ENCODE measurements around the gene NTRK3.

NTRK3 gene

DNA sequence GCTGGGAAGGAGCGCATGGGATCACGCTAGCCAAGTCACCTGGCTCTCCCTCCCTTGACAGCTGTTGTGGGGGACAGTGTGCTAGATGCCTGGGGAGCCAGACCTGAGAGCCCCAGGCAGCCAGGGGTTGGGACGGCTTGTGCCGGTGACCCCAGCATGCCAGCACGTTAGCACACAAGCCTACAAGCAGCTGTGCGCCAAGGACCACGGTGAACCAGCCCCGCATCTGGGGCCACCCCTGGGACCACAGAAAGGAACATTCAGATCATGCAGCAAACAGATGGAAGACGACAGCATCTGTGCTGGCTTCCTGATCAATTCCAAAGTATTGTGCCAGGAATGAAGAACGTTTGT lies 64.8 kb downstream of the NTRK3 start:
- Histone ChIP-seq H3K9me3 (ENCODE audit: severe bottlenecking) (no peaks in the 10 kb centered on the region), H3K4me1 (ENCODE audit: insufficient read depth, poor library complexity, severe bottlenecking) (no peaks in the 10 kb centered on the region), H3K4me3 (ENCODE audit: severe bottlenecking) (no peak overlapping the region), H3K27ac (ENCODE audit: poor library complexity, severe bottlenecking) (no peak overlapping the region), H3K27me3 (ENCODE audit: insufficient read depth, poor library complexity, severe bottlenecking) (peaks cover under 1% of the 10 kb centered on the region), H3K36me3 (ENCODE audit: low read depth) (no peaks in the 10 kb centered on the region)
- DNase-seq (ENCODE audit: low spot score) (no peak), ATAC-seq (ENCODE audit: low read depth) (no peak)
- TF ChIP-seq, protein P1, sequence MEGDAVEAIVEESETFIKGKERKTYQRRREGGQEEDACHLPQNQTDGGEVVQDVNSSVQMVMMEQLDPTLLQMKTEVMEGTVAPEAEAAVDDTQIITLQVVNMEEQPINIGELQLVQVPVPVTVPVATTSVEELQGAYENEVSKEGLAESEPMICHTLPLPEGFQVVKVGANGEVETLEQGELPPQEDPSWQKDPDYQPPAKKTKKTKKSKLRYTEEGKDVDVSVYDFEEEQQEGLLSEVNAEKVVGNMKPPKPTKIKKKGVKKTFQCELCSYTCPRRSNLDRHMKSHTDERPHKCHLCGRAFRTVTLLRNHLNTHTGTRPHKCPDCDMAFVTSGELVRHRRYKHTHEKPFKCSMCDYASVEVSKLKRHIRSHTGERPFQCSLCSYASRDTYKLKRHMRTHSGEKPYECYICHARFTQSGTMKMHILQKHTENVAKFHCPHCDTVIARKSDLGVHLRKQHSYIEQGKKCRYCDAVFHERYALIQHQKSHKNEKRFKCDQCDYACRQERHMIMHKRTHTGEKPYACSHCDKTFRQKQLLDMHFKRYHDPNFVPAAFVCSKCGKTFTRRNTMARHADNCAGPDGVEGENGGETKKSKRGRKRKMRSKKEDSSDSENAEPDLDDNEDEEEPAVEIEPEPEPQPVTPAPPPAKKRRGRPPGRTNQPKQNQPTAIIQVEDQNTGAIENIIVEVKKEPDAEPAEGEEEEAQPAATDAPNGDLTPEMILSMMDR (IDR thresholded peaks at IDR 0.05; ENCODE audit: poor library complexity, severe bottlenecking) = no peak

DNA sequence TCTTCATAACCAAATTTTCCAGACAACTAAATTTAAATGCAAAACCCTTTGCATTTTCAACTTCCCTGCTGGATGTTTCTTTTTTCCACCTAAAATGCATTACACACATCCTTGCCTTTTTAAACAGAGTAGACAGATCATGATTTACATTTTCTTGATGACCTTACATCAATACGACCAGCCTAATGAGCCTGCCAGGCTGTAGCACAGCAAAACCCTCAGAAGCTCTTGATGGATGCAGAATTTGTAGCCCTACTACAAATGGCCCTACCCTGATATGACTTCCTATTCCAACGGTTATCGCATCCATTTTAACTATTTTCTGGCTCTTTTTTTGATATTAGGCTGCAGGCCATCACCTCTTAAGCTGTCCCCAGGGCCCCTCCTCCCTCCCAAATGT lies 66.3 kb downstream of the NTRK3 start:
- DNase-seq (ENCODE audit: low spot score) (no peak), ATAC-seq (ENCODE audit: low read depth) (no peak)
- Histone ChIP-seq H3K4me3 (ENCODE audit: severe bottlenecking) (no peak overlapping the region), H3K4me1 (ENCODE audit: insufficient read depth, poor library complexity, severe bottlenecking) (no peaks in the 10 kb centered on the region), H3K9me3 (ENCODE audit: severe bottlenecking) (no peaks in the 10 kb centered on the region), H3K27ac (ENCODE audit: poor library complexity, severe bottlenecking) (no peak overlapping the region), H3K27me3 (ENCODE audit: insufficient read depth, poor library complexity, severe bottlenecking) (peaks cover 5% of the 10 kb centered on the region), H3K36me3 (ENCODE audit: low read depth) (no peaks in the 10 kb centered on the region)
- TF ChIP-seq, protein P1 (IDR thresholded peaks at IDR 0.05; ENCODE audit: poor library complexity, severe bottlenecking) = no peak

DNA sequence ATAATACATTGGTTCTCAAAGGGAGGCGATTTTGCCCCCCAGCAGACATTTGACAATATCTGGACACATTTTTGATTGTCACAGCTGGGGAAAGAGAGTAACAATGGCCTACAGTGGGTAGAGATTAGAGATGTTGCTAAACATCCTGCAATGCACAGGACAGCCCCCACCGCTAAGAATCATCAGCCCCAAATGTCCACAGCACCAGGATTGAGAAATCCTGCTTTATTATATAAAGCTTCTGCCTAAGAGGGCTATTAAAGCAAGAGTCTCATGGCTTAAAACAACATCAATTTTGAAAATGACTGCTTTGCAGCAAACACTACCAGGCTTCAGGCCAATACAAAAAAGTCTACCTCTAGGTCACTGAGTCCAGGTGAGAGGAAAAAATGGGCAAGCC lies 68.2 kb downstream of the NTRK3 start:
- Histone ChIP-seq H3K27ac (ENCODE audit: poor library complexity, severe bottlenecking) (no peak overlapping the region), H3K36me3 (ENCODE audit: low read depth) (no peaks in the 10 kb centered on the region), H3K4me3 (ENCODE audit: severe bottlenecking) (no peak overlapping the region), H3K27me3 (ENCODE audit: insufficient read depth, poor library complexity, severe bottlenecking) (peaks cover 5% of the 10 kb centered on the region), H3K9me3 (ENCODE audit: severe bottlenecking) (no peaks in the 10 kb centered on the region), H3K4me1 (ENCODE audit: insufficient read depth, poor library complexity, severe bottlenecking) (no peaks in the 10 kb centered on the region)
- TF ChIP-seq, protein P1 (IDR thresholded peaks at IDR 0.05; ENCODE audit: poor library complexity, severe bottlenecking) = no peak
- ATAC-seq (ENCODE audit: low read depth) = no peak
- DNase-seq (ENCODE audit: low spot score) = no peak

DNA sequence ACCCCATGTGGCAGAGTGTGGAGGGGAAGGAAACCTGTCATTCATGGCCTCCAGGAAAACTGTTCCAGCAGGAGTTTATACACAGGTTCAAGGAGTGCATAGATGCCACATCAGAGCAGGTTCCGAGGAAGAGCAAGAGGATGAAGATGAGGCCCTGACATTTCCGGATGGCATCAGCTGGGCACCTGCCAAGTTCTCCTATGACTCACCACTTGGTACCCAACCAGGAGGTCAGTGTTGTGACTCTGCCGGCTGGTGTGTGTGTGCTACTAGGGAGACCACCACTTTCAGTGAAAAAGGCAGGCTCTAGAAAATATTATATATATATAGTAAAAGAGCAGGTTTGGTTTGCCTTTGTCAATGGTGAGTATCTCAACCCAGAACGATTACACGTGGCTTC lies 69.3 kb downstream of the NTRK3 start:
- DNase-seq (ENCODE audit: low spot score) (no peak), ATAC-seq (ENCODE audit: low read depth) (no peak)
- no peaks in the 10 kb centered on the region for H3K4me1 ChIP-seq (ENCODE audit: insufficient read depth, poor library complexity, severe bottlenecking)
- TF ChIP-seq, protein P1 (IDR thresholded peaks at IDR 0.05; ENCODE audit: poor library complexity, severe bottlenecking) = no peak
- no peaks in the 10 kb centered on the region for H3K9me3 ChIP-seq (ENCODE audit: severe bottlenecking)
- H3K4me3 ChIP-seq (ENCODE audit: severe bottlenecking) = no peak overlapping the region
- no peak overlapping the region for H3K27ac ChIP-seq (ENCODE audit: poor library complexity, severe bottlenecking)
- H3K27me3 ChIP-seq (ENCODE audit: insufficient read depth, poor library complexity, severe bottlenecking) = peaks cover 5% of the 10 kb centered on the region
- no peaks in the 10 kb centered on the region for H3K36me3 ChIP-seq (ENCODE audit: low read depth)

DNA sequence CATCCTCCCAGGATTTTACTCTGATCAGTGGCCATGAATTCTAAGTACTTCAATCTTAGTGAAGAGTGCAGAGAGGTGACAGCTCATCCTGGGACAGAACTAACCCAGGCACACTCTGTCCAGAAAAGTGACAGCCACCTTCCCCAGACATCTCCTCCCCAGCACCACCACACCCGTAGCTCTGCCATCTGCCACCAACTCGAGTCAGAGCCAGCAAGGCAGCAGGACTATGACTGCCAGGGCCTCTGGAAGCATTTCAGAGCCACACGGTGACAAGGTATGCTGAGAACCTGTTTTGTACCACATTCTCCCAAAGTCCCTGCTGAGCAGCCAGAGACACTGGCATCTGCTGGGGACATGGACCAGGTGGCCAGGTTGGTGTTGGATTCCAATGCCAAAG lies 71.0 kb downstream of the NTRK3 start:
- Histone ChIP-seq H3K4me1 (ENCODE audit: insufficient read depth, poor library complexity, severe bottlenecking) (no peaks in the 10 kb centered on the region), H3K9me3 (ENCODE audit: severe bottlenecking) (no peaks in the 10 kb centered on the region), H3K27ac (ENCODE audit: poor library complexity, severe bottlenecking) (no peak overlapping the region), H3K27me3 (ENCODE audit: insufficient read depth, poor library complexity, severe bottlenecking) (peaks cover 5% of the 10 kb centered on the region), H3K36me3 (ENCODE audit: low read depth) (no peaks in the 10 kb centered on the region), H3K4me3 (ENCODE audit: severe bottlenecking) (no peak overlapping the region)
- no peak for DNase-seq (ENCODE audit: low spot score)
- TF ChIP-seq, protein P1 (IDR thresholded peaks at IDR 0.05; ENCODE audit: poor library complexity, severe bottlenecking) = no peak
- no peak for ATAC-seq (ENCODE audit: low read depth)

All from RWPE2 (cell line).